NOMO-1 (cell line): ENCODE measurements around the gene APBA1.
A peak's percentile ranks its signal among the peaks of the same experiment; 100 is the strongest.
"Not testable (repeated sequence)": the region's sequence is repeated elsewhere in the genome, so short reads cannot be mapped to it uniquely, and the experiment has no call there.

ENCODE experiments used
- DNase-seq, 2 experiments: peaks; one replicate each; lab custom pipeline; 2025; ENCODE audit not compliant: unreplicated experiment in 2 of 2; lab: John Stamatoyannopoulos, UW

APBA1 gene

DNA sequence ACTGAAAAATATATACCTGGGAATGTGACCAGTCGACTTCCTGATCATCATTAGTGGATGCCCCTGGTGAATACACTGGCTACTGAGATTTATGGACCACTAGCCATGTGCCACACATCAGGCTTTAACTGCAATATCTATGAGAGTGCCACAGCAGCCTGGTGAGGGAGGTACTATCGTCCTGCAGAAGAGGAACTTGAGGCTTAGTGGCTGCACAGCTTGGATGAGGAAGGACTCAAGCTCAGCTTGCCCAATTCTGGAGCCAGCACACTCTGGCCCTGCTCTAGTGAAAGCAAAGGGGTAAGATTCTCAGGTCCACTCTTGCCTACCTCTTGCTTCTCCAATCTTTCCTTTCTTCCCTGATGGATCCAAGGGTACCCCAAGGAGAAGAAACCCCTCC lies 217.8 kb downstream of the APBA1 start:
- DNase-seq: peak in 1 of 2 experiments; percentile 1

DNA sequence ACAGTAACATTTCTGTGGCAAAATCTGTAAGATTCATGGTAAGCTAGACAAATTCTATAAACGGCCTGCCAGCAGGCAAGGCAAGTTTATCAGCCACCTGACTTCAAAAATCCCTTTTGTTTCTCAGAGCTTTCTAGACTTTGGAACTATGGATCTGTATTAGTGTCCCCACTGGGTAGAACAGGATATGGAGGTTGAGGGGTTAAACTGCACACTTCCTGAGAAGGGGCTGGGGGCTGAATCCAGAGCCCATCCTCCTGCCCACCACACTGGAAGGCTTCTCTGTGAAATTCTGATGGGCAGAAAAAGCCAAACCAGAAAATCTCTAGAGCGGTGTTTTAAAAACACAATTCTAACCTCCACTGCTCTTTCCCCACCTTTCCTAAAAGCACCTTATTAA lies 218.4 kb downstream of the APBA1 start:
- DNase-seq: no peak

- no peak for DNase-seq
Observed at GRCh38 chr9:69452110-69452782, 219.9 kb downstream of the APBA1 start.

GRCh38 chr9:69446496-69446895 lies 225.7 kb downstream of the APBA1 start:
- no peak for DNase-seq

GRCh38 chr9:69445251-69445650 lies 226.9 kb downstream of the APBA1 start:
- no peak for DNase-seq

- no peak for DNase-seq
Observed at GRCh38 chr9:69444791-69445190, 227.4 kb downstream of the APBA1 start.

DNA sequence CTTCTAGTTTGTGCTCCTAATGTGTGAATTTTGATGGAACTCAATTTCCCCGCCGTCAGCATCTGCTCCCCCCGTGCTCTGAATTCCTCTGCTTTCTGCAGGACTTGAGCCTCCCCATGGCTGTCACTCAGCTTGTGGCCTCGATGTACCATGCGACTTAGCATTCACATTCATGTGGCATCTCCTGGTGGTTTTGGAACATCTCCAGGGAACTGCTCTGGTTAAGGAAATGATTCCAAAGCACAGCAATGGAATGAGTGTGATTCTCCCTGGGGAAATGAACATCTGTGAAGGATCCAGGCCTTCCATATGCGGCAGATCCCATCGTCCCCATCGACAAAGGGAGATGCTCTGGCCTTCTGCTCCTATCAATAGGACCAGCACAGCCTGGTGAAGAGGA lies 228.2 kb downstream of the APBA1 start:
- DNase-seq: no peak

- DNase-seq: no peak
Observed at GRCh38 chr9:69443178-69443577, 229.0 kb downstream of the APBA1 start.

GRCh38 chr9:69442486-69442885 lies 229.7 kb downstream of the APBA1 start:
- no peak for DNase-seq

DNA sequence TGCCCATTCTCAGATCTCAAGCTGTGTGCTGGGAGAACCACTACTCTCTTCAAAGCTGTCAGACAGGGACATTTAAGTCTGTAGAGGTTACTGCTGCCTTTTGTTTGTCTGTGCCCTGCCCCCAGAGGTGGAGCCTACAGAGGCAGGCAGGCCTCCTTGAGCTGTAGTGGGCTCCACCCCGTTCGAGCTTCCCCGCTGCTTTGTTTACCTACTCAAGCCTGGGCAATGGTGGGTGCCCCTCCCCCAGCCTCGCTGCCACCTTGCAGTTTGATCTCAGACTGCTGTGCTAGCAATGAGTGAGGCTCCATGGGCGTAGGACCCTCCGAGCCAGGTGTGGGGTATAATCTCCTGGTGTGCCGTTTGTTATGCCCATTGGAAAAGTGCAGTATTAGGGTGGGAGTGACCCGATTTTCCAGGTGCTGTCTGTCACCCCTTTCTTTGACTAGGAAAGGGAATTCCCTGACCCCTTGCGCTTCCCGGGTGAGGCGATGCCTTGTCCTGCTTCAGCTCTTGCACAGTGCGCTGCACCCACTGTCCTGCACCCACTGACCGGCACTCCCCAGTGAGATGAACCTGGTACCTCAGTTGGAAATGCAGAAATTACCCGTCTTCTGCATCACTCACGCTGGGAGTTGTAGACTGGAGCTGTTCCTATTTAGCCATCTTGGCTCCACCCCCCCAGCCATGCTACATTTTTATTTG lies 231.8 kb downstream of the APBA1 start:
- DNase-seq: not testable (repeated sequence)

- DNase-seq: not testable (repeated sequence)
Observed at GRCh38 chr9:69439654-69440053, 232.5 kb downstream of the APBA1 start.

DNA sequence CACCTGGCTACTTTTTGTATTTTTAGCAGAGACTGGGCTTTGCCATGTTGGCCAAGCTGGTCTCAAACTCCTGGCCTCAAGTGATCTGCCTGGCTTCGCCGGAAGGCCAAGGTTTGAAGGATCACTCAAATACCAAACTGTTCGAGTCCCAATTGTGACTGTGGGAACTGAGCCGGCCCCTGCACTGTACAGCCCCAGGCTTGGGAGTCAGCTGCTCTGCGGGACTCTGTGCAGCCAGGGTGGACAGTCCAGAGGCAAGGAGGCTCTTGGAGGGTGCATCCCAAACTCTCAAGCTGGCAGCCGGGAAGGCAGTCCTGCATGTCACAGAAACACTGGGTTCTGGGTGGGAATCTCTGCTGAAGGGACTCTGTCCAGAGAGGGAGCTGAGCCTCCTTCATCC lies 238.2 kb downstream of the APBA1 start:
- no peak for DNase-seq

DNA sequence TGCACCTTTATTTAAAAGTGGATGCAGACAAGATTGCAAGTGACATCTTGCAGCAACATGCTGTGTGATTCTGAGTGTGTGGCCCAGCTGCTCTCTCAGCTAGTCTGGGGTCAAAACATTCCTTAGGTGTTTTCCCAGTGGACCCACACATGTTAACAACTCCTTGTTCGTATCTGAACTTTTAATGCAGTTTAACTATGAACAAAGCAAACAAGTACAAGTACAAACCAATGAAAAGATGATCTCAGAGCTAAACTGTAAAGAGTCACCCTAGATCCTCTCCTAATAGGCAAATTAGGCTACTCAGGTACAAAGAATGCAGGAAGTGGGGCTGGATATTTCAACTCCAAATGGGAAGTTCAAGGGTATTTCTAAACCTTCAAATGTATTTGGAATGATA lies 238.8 kb downstream of the APBA1 start:
- DNase-seq: no peak

- DNase-seq: no peak
Observed at GRCh38 chr9:69432623-69433022, 239.5 kb downstream of the APBA1 start.

GRCh38 chr9:69431777-69432176 lies 240.4 kb downstream of the APBA1 start:
- no peak for DNase-seq

DNA sequence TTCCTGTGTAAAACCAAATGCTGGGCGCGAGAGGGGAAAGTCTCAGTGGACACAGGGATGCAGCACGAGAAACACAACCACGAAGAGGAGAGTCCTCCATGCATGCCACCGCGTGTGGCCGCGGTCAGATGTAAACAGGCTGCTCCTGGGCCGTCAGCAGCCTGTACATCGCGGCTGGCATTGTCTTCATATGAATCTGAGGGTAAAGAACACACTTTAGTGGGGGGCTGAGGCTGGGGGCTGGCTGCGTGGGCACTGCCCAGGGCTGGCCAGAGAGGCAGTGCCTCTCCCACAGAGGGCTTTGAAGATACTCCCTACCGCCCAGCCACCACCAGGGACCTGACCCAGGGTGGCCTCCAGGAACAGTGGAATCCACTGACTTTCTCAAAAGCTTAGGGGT lies 241.0 kb downstream of the APBA1 start:
- no peak for DNase-seq

- DNase-seq: no peak
Observed at GRCh38 chr9:69430206-69430605, 242.0 kb downstream of the APBA1 start.

- DNase-seq: no peak
Observed at GRCh38 chr9:69429281-69429680, 242.9 kb downstream of the APBA1 start.

DNA sequence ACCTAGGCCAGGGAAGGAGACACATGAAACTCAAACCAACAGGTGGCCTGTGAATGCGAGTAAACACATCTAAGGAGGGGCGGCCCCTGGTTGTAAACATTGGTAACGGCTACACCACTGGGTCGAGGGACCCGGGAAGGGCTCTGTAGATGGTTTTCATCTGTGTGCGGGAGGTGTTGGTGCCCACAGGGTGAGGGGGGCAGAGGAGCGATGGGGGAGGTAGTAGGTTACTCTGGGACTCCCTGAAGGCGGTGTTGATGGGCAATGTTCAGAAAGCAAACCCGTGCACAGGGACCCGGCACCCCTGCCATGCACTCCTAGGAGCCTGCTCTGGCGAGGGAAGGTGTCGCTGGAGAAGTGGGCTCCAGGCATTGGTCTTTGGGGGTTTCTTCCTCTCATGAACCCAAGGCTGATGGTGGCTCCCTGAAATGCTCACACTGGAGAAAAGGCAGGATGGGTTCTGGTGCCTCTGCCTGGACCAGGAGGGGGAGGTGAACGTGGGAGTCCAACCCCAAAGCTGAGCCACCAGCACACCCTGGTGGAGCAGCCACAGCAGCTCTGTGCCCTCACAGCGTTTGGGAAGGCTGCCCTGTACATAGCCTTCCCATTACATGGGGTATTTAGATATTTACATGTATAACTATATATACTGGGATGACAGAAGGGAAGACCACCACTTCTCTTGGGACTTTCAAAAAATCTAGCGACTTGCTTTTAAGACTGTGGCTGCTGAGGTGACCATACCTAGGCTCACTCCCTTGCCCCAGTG lies 244.0 kb downstream of the APBA1 start:
- DNase-seq: no peak

- DNase-seq: no peak
Observed at GRCh38 chr9:69427286-69427685, 244.9 kb downstream of the APBA1 start.

DNA sequence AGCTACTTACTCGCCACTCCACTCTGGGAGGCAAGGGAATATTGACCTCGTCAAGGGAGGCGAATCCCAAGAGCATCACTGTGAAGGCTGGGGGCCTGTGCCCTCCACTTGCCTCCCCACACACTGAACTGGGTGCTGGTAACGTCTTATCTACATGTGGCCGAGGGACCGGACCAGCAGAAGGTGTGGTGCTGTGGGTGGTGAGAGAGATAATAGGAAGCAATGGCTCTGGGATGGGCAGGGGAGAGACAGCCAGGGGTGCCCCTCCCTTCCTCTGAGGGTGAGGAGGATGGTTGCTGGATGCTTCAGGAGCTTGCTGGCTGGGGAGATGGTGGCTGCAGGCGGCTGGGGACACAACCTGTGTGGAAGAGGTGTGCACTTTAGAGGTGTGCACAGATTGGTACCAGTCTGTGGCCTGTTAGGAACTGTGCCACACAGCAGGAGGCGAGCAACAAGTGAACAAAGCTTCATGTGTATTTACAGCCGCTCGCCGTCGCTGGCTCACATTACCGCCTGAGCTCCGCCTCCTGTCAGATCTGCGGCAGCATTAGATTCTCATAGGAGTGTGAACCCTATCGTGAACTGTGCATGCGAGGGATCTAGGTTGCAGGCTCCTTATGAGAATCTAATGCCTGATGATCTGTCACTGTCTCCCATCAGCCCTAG lies 246.9 kb downstream of the APBA1 start:
- no peak for DNase-seq
